HepG2 (cell line): ENCODE data around the gene KCNMB2. TPM values are rescaled to one million over a fixed set of nuclear protein-coding genes. Genes with fewer than 3 reads are reported as not detected.

Experiments used
- ATAC-seq: fragments of 200-7000 bp; cut with Tn5 transposase; 3 replicates; pipeline ENCODE4 v1.9.1; 2020; ENCODE audit warnings: mild to moderate bottlenecking, moderate library complexity
- BruUV-seq: library from RNA; stranded (reverse); fragments of 400-500 nt; replicated peaks from 2 replicates; lab custom pipeline; 2021; lab: Mats Ljungman, UMichigan
- CTCF ChIA-PET: fragments of 300-600 bp; formaldehyde crosslinking; extraction: SDS; loops from one replicate; lab custom pipeline; 2021; ENCODE audit warnings: low total read pairs, inconsistent platforms, low intra/inter-chr PET ratio; lab: Yijun Ruan, JAX
- POLR2A ChIA-PET: fragments of 350-600 bp; sonication (Branson Sonifier 250); formaldehyde crosslinking; loops from one replicate; lab custom pipeline; 2020; ENCODE audit warnings: antibody characterized with exemption, inconsistent platforms; lab: Yijun Ruan, JAX
- DNase-seq: peaks from one replicate; pipeline ENCODE4 v3.0.0-alpha.2; 2015; ENCODE audit warnings: low spot score
- FAIRE-seq: peaks from 3 replicates; lab custom pipeline; 2011; peaks lifted over from hg19 to GRCh38; lab: Jason Lieb, UNC
- H2AFZ ChIP-seq: one replicate; pipeline ENCODE4 v1.6.1; 2011; ENCODE audit warnings: low read length, inconsistent platforms
- H3K27ac ChIP-seq: fragments of 300-600 bp; 3 replicates; pipeline ENCODE4 v1.8.0; 2011; ENCODE audit warnings: mixed run types, mild to moderate bottlenecking, mixed read lengths, low read length, inconsistent platforms; ENCODE audit not compliant: insufficient read depth; ENCODE audit errors: extremely low read length
- H3K27me3 ChIP-seq, 2 experiments: fragments of 200-600 bp in 1 of 2; 2 replicates in 1 of 2; 3 replicates in 1 of 2; pipeline versions ENCODE4 v1.6.0 to v1.8.0; 2011; ENCODE audit warnings: low read length in 2 of 2, mild to moderate bottlenecking in 2 of 2, moderate library complexity in 2 of 2, inconsistent platforms in 1 of 2; ENCODE audit not compliant: insufficient read depth in 2 of 2, control insufficient read depth in 1 of 2
- H3K36me3 ChIP-seq, 2 experiments: fragments of 200-600 bp in 1 of 2; replicated peaks in 1 of 2; 2 replicates in 1 of 2; 3 replicates in 1 of 2; pipeline versions ENCODE4 v1.5.1 to v1.8.0; 2011; ENCODE audit warnings: low read length in 2 of 2, inconsistent platforms in 1 of 2; ENCODE audit not compliant: insufficient read depth in 2 of 2, control insufficient read depth in 1 of 2
- H3K4me1 ChIP-seq: 2 replicates; pipeline ENCODE4 v1.5.1; 2012; ENCODE audit warnings: low read length, inconsistent platforms; ENCODE audit not compliant: insufficient read depth
- H3K4me2 ChIP-seq: 2 replicates; pipeline ENCODE4 v1.6.0; 2011; ENCODE audit warnings: low read depth, low read length, inconsistent platforms
- H3K4me3 ChIP-seq, 3 experiments: fragments of 200-600 bp in 1 of 3; sonication (generic), shearing (Covaris generic) in 1 of 3; replicated peaks in 1 of 3; 2 replicates each; pipeline ENCODE4 v1.5.1; 2011 to 2016; ENCODE audit warnings: low read length in 3 of 3, inconsistent platforms in 2 of 3, low read depth in 2 of 3, mild to moderate bottlenecking in 2 of 3, control low read depth in 1 of 3, mixed read lengths in 1 of 3; ENCODE audit not compliant: insufficient read depth in 1 of 3
- H3K79me2 ChIP-seq: one replicate; pipeline ENCODE4 v1.6.1; 2011; ENCODE audit warnings: low read length, inconsistent platforms; ENCODE audit not compliant: insufficient read depth
- H3K9ac ChIP-seq: 2 replicates; pipeline ENCODE4 v1.6.0; 2011; ENCODE audit warnings: mild to moderate bottlenecking, low read depth, low read length, inconsistent platforms; ENCODE audit not compliant: insufficient read depth
- H3K9me3 ChIP-seq: 2 replicates; pipeline ENCODE4 v1.5.1; 2012; ENCODE audit warnings: mild to moderate bottlenecking, low read length
- H4K20me1 ChIP-seq: 2 replicates; pipeline ENCODE4 v1.6.0; 2011; ENCODE audit warnings: inconsistent platforms, mild to moderate bottlenecking, low read length, moderate library complexity; ENCODE audit not compliant: insufficient read depth
- CREM ChIP-seq, 2 experiments: sonication (generic) in 1 of 2; formaldehyde crosslinking in 1 of 2; IDR thresholded peaks; 2 replicates each; pipeline versions ENCODE4 v1.4.0 to v1.6.1; 2016 to 2020; ENCODE audit warnings: antibody characterized with exemption in 1 of 2, mild to moderate bottlenecking in 1 of 2, missing genetic modification reagents in 1 of 2
- DBP ChIP-seq: sonication (generic); formaldehyde crosslinking; IDR thresholded peaks from 2 replicates; pipeline ENCODE4 v1.4.0; 2020; ENCODE audit warnings: missing genetic modification reagents; ENCODE audit errors: not compliant biosample characterization
- DNMT3B ChIP-seq: conservative IDR thresholded peaks from 2 replicates; pipeline ENCODE4 v1.6.1; 2016; ENCODE audit warnings: missing biosample characterization, control low read depth
- KAT8 ChIP-seq: IDR thresholded peaks from 2 replicates; pipeline ENCODE4 v1.6.1; 2016; ENCODE audit warnings: missing genetic modification reagents, missing compliant biosample characterization
- MTF2 ChIP-seq: sonication (generic); formaldehyde crosslinking; IDR thresholded peaks from 2 replicates; pipeline ENCODE4 v1.5.0; 2020; ENCODE audit warnings: missing genetic modification reagents, borderline replicate concordance
- STAG1 ChIP-seq: sonication (generic); formaldehyde crosslinking; IDR thresholded peaks from 2 replicates; pipeline ENCODE4 v1.4.0; 2020; ENCODE audit warnings: missing genetic modification reagents
- TBP ChIP-seq: sonication (generic); formaldehyde crosslinking; IDR thresholded peaks from 2 replicates; pipeline ENCODE4 v1.5.0; 2020; ENCODE audit warnings: missing genetic modification reagents
- ZNF468 ChIP-seq: sonication (generic); formaldehyde crosslinking; IDR thresholded peaks from 2 replicates; pipeline ENCODE4 v1.8.0; 2022; ENCODE audit warnings: mild to moderate bottlenecking, moderate library complexity, missing genetic modification reagents
- ZNF639 ChIP-seq: conservative IDR thresholded peaks from 2 replicates; pipeline ENCODE4 v1.6.1; 2018; ENCODE audit warnings: missing genetic modification reagents
- ZNF713 ChIP-seq: sonication (generic); formaldehyde crosslinking; IDR thresholded peaks from 2 replicates; pipeline ENCODE4 v1.4.0; 2020; ENCODE audit warnings: mild to moderate bottlenecking, missing genetic modification reagents
- ZSCAN29 ChIP-seq: sonication (generic); formaldehyde crosslinking; conservative IDR thresholded peaks from 2 replicates; pipeline ENCODE4 v1.4.0; 2020; ENCODE audit warnings: mild to moderate bottlenecking, missing genetic modification reagents
- WGBS: methylation state at CpG from one replicate; pipeline ENCODE4 v1.1.6; 2017; ENCODE audit warnings: low lambda C conversion rate; 5-methylcytosine and 5-hydroxymethylcytosine counted together
- in situ Hi-C: cut with HindIII; loops from 2 replicates; pipeline ENCODE4 v1.10.0; 2017; ENCODE audit warnings: low pct_unique_long_range_greater_than_20kb; ENCODE audit not compliant: extremely low pct_ligation_motif_present
- intact Hi-C: fragments of 100-400 bp; cut with micrococcal nuclease; formaldehyde crosslinking; loops from one replicate; pipeline ENCODE4 v1.10.0; 2022; ENCODE audit not compliant: unreplicated experiment
- polyA plus RNA-seq, 8 experiments: library from polyadenylated mRNA; depleted of rRNA in 3 of 8; stranded (reverse) in 7 of 8; unstranded in 1 of 8; fragments of >200 nt; fragmentation: Illumina TruSeq in 4 of 8; extraction: Trizol in 4 of 8; gene quantifications; 2 replicates each; pipeline versions ENCODE4 v1.2.1 to v1.2.3, GENCODE V29; 2011 to 2016; ENCODE audit warnings: low read depth in 4 of 8, missing spikeins in 1 of 8, mixed read lengths in 1 of 8; ENCODE audit not compliant: insufficient read depth in 1 of 8
- total RNA-seq, 5 experiments: library from RNA; depleted of rRNA; stranded (reverse); fragments of >200 nt; fragmentation: Illumina TruSeq; extraction: Trizol; gene quantifications; 2 replicates each; pipeline ENCODE4 v1.2.3, GENCODE V29; 2016; ENCODE audit warnings: low read depth in 1 of 5

Gene KCNMB2
- total and polyA plus RNA-seq, 2 of the 13 experiments (the other 11 are each of a cell fraction or from before 2014, with no cell fraction given): not detected

GRCh38 chr3:178856804-178857203 is 320.6 kb downstream of the KCNMB2 start:
- 25% methylated on average over 2 of the region's 2 CpGs for WGBS
- H3K4me3 ChIP-seq: no peak overlapping the region

More at GRCh38 chr3:178856804-178857203, 320.6 kb downstream of the KCNMB2 start:
- DNase-seq: no peak
- Histone ChIP-seq H3K36me3 (no peaks in the 10 kb centered on the region), H3K79me2 (no peaks in the 10 kb centered on the region), H3K4me1 (no peaks in the 10 kb centered on the region), H3K4me2 (no peak overlapping the region), H3K9me3 (no peaks in the 10 kb centered on the region), H2AFZ (no peak overlapping the region), H3K27me3 (no peaks in the 10 kb centered on the region), H3K9ac (no peak overlapping the region), H3K27ac (no peak overlapping the region), H4K20me1 (no peaks in the 10 kb centered on the region)
- no TSS peak for BruUV-seq
- in situ Hi-C loops (no loop called here), intact Hi-C loops (no loop called here)
- ChIA-PET POLR2A (no interaction called here), CTCF (no interaction called here)
- no peak for TF ChIP-seq KAT8
- no peak for TF ChIP-seq CREM (IDR thresholded peaks at IDR 0.05)
- TF ChIP-seq CREM (CRISPR knock-in tag; IDR thresholded peaks at IDR 0.05): no peak
- TF ChIP-seq MTF2 (CRISPR knock-in tag): no peak
- no peak for TF ChIP-seq STAG1 (CRISPR knock-in tag)
- no peak for TF ChIP-seq DNMT3B (CRISPR knock-in tag)
- TF ChIP-seq ZNF468 (CRISPR knock-in tag): no peak
- no peak for TF ChIP-seq TBP (CRISPR knock-in tag)
- no peak for TF ChIP-seq ZSCAN29 (CRISPR knock-in tag)
- no peak for TF ChIP-seq ZNF713 (CRISPR knock-in tag)
- no peak for TF ChIP-seq DBP
- no peak for TF ChIP-seq ZNF639 (CRISPR knock-in tag)
- FAIRE-seq: no peak
- no peak for ATAC-seq
